NT2/D1 (cell line): Measurements from ENCODE around the gene CSTB.

ENCODE experiments used
- SUZ12 ChIP-seq: IDR thresholded peaks from 2 replicates; pipeline ENCODE4 v1.6.1; 2011; ENCODE audit not compliant: insufficient read length, insufficient read depth; ENCODE audit errors: extremely low read depth
- YY1 ChIP-seq: IDR thresholded peaks from 2 replicates; pipeline ENCODE4 v1.6.1; 2011; ENCODE audit not compliant: insufficient read length, insufficient read depth
- ZNF274 ChIP-seq: IDR thresholded peaks from 2 replicates; pipeline ENCODE4 v1.6.1; 2011; ENCODE audit warnings: mild to moderate bottlenecking, low read depth, low read length

- TF ChIP-seq SUZ12: no peak
- TF ChIP-seq ZNF274: no peak
- TF ChIP-seq YY1: no peak
These were observed 1.9 kb downstream of the CSTB start for GRCh38 chr21:43774163-43774562.
